Measurements from ENCODE around the gene HTR3E. TPM values are rescaled to one million over a fixed set of nuclear protein-coding genes. Genes with fewer than 3 reads are reported as not detected.
A peak's percentile ranks its signal among the peaks of the same experiment; 100 is the strongest.

HTR3E gene
- total and polyA plus RNA-seq, 11 donors, result not detected

- no peak overlapping the region for H3K27ac ChIP-seq
- no peak overlapping the region for H3K4me3 ChIP-seq
- DNase-seq (no peak), ATAC-seq (peak in 1 of 4 donors; percentile 38)
- H3K27me3 ChIP-seq, result no peaks in the 10 kb centered on the region
- H3K9me3 ChIP-seq, result no peaks in the 10 kb centered on the region
- H3K36me3 ChIP-seq, result no peaks in the 10 kb centered on the region
- peaks cover 0 to 7% (median 0%) of the 10 kb centered on the region in 12 donors for H3K4me1 ChIP-seq
- 32 to 46% (median 34%) methylated on average over 2 of the region's 2 CpGs for WGBS, 4 donors
- TF ChIP-seq CTCF (IDR thresholded peaks at IDR 0.05), result peak in 8 of 12 donors; percentile 16 to 38 (median 32)
- no peak for TF ChIP-seq POLR2A (IDR thresholded peaks at IDR 0.05)
- intact Hi-C loops (cut with DNase I), result no loop called here
Measured at GRCh38 chr3:184129012-184129411, 32.1 kb downstream of the HTR3E start.

GRCh38 chr3:184132945-184133344, 36.1 kb downstream of the HTR3E start:
- no peaks in the 10 kb centered on the region for H3K9me3 ChIP-seq
- WGBS, 4 donors, result 95 to 97% (median 96%) methylated on average over 4 of the region's 4 CpGs
- intact Hi-C loops (cut with DNase I), result loop anchor here in 7 of 10 donors (5.0 to 10.0 kb wide), 5 partner anchors 52 to 238 kb away; partner anchors contain the start of genes ABCC5 (in 4 of the 7), ABCF3 (in 1 of the 7), CLCN2 (in 1 of the 7) and POLR2H (in 1 of the 7)
- H3K27me3 ChIP-seq, result no peaks in the 10 kb centered on the region
- no peak overlapping the region for H3K27ac ChIP-seq
- ATAC-seq, result no peak
- no peak overlapping the region for H3K4me3 ChIP-seq
- peaks cover 0 to 11% (median 4%) of the 10 kb centered on the region in 9 donors for H3K36me3 ChIP-seq
- no peak for DNase-seq
- H3K4me1 ChIP-seq, result peaks cover 0 to 28% (median 18%) of the 10 kb centered on the region in 12 donors
- no peak for TF ChIP-seq POLR2A (IDR thresholded peaks at IDR 0.05)

GRCh38 chr3:184133840-184134745, 37.2 kb downstream of the HTR3E start:
- no peaks in the 10 kb centered on the region for H3K9me3 ChIP-seq
- peak overlapping the region; percentile 76 to 95 (median 91) for H3K27ac ChIP-seq
- 1 to 2% (median 1%) methylated on average over 37 of the region's 37 CpGs for WGBS, 4 donors
- peak; percentile 85 to 92 (median 90) for DNase-seq
- H3K4me1 ChIP-seq, result peaks cover 0 to 28% (median 18%) of the 10 kb centered on the region in 12 donors
- H3K4me3 ChIP-seq, result peak overlapping the region; percentile 71 to 99 (median 90)
- H3K27me3 ChIP-seq, result no peaks in the 10 kb centered on the region
- TF ChIP-seq POLR2A (IDR thresholded peaks at IDR 0.05), result peak in 1 of 2 donors; percentile 48
- no peak for TF ChIP-seq CTCF (IDR thresholded peaks at IDR 0.05)
- intact Hi-C loops (cut with DNase I), result loop anchor here in 8 of 10 donors (2.0 to 10.0 kb wide), 10 partner anchors 21 to 239 kb away; partner anchors contain the start of genes ABCC5 (in 5 of the 8), ABCF3 (in 2 of the 8), ALG3 (in 2 of the 8) and DVL3 (in 2 of the 8)
- peak; percentile 80 to 90 (median 88) for ATAC-seq
- peaks cover 0 to 21% (median 13%) of the 10 kb centered on the region in 9 donors for H3K36me3 ChIP-seq

GRCh38 chr3:184134746-184135148, 37.9 kb downstream of the HTR3E start:
- Histone ChIP-seq H3K9me3 (no peaks in the 10 kb centered on the region), H3K27me3 (no peaks in the 10 kb centered on the region), H3K36me3 (peaks cover 0 to 27% (median 20%) of the 10 kb centered on the region in 9 donors), H3K27ac (peak overlapping the region; percentile 76 to 95 (median 91)), H3K4me1 (peaks cover 0 to 28% (median 18%) of the 10 kb centered on the region in 12 donors), H3K4me3 (peak overlapping the region; percentile 71 to 99 (median 90))
- DNase-seq, result no peak
- no peak for TF ChIP-seq POLR2A (IDR thresholded peaks at IDR 0.05)
- no peak for TF ChIP-seq CTCF (IDR thresholded peaks at IDR 0.05)
- peak in 3 of 4 donors; percentile 16 to 22 (median 21) for ATAC-seq
- intact Hi-C loops (cut with DNase I), result loop anchor here (2.0 to 10.0 kb wide), 13 partner anchors 20 to 240 kb away; partner anchors contain the start of genes ABCC5 (in 6 of the 10), ABCF3 (in 5 of the 10), ALG3 (in 3 of the 10) and EEF1AKMT4 (in 3 of the 10)
- WGBS, 4 donors, result 0 to 1% (median 0%) methylated on average over 20 to 21 of the region's 21 CpGs
